Measurements from ENCODE around the gene CEP78.

- TF ChIP-seq POLR2A (IDR thresholded peaks at IDR 0.05) (no peak), CTCF (IDR thresholded peaks at IDR 0.05) (no peak)
These were observed 37.9 kb downstream of the CEP78 start for GRCh38 chr9:78273761-78274160.

Data from right lobe of liver (tissue), 4 donors.